ENCODE results near the gene FHOD3.

GRCh38 chr18:36335476-36336279 lies 38.2 kb downstream of the FHOD3 start:
- TF ChIP-seq GATA2 (IDR thresholded peaks at IDR 0.05; ENCODE audit: low read depth, low read length) (no peak), GATA3 (IDR thresholded peaks at IDR 0.05; ENCODE audit: low read depth, low read length) (no peak)

Data from SH-SY5Y (cell line).